Peyer's patch (tissue), 4 donors: ENCODE measurements around the gene SERPINA4. TPM values are rescaled to one million over a fixed set of nuclear protein-coding genes. Genes with fewer than 3 reads are reported as not detected.

Experiments
- DNase-seq, 3 donors: peaks; one replicate each; pipeline ENCODE4 v3.0.0-alpha.2; 2017 to 2019
- H3K27ac ChIP-seq, 4 donors: fragments of 200-600 bp; sonication (generic); one replicate each; pipeline ENCODE4 v1.5.1; 2016 to 2019
- H3K27me3 ChIP-seq, 2 donors: fragments of 200-600 bp; sonication (generic); one replicate each; pipeline ENCODE4 v1.5.1; 2019
- H3K36me3 ChIP-seq, 3 donors: fragments of 200-600 bp; sonication (generic); one replicate each; pipeline ENCODE4 v1.5.1; 2016 to 2019
- H3K4me1 ChIP-seq, 4 donors: fragments of 200-600 bp; sonication (generic); one replicate each; pipeline ENCODE4 v1.5.1; 2016 to 2019
- H3K4me3 ChIP-seq, 4 donors: fragments of 200-600 bp; sonication (generic); 1 replicate in 3 of 4; 2 replicates in 1 of 4; pipeline ENCODE4 v1.5.1; 2016 to 2019; ENCODE audit warnings: mild to moderate bottlenecking in 1 of 4
- H3K9me3 ChIP-seq, 4 donors: fragments of 200-600 bp; sonication (generic); one replicate each; pipeline ENCODE4 v1.5.1; 2016 to 2019; ENCODE audit warnings: mild to moderate bottlenecking in 1 of 4
- CTCF ChIP-seq, 6 experiments: fragments of 450-650 bp in 4 of 6; fragments of 200-600 bp in 2 of 6; sonication (generic) in 1 of 6; IDR thresholded peaks; one replicate each; pipeline ENCODE4 v1.5.1; 2017 to 2019; ENCODE audit warnings: antibody characterized with exemption in 6 of 6, mild to moderate bottlenecking in 3 of 6, moderate library complexity in 1 of 6
- POLR2A ChIP-seq, 2 donors: fragments of 450-650 bp; IDR thresholded peaks; one replicate each; pipeline ENCODE4 v1.5.1; 2017; ENCODE audit warnings: antibody characterized with exemption in 2 of 2, mild to moderate bottlenecking in 2 of 2, moderate library complexity in 2 of 2
- total RNA-seq, 4 donors: library from RNA; depleted of rRNA; stranded (reverse); fragments of >200 nt; gene quantifications; one replicate each; pipeline ENCODE4 v1.1.0, GENCODE V29; 2016

Gene SERPINA4
- total RNA-seq, 4 donors from 2014 or later: not detected

GRCh38 chr14:94584591-94585280, 23.5 kb downstream of the SERPINA4 start:
- TF ChIP-seq POLR2A (IDR thresholded peaks at IDR 0.05): no peak
- no peak for TF ChIP-seq CTCF (IDR thresholded peaks at IDR 0.05)
- H3K27me3 ChIP-seq: no peaks in the 10 kb centered on the region
- DNase-seq: no peak
- no peaks in the 10 kb centered on the region for H3K4me1 ChIP-seq
- no peak overlapping the region for H3K4me3 ChIP-seq
- H3K27ac ChIP-seq: no peak overlapping the region
- H3K36me3 ChIP-seq: no peaks in the 10 kb centered on the region
- H3K9me3 ChIP-seq: no peaks in the 10 kb centered on the region

- Histone ChIP-seq H3K4me1 (no peaks in the 10 kb centered on the region), H3K27ac (no peak overlapping the region), H3K4me3 (no peak overlapping the region), H3K9me3 (no peaks in the 10 kb centered on the region), H3K27me3 (no peaks in the 10 kb centered on the region), H3K36me3 (no peaks in the 10 kb centered on the region)
- no peak for DNase-seq
- TF ChIP-seq CTCF (IDR thresholded peaks at IDR 0.05) (no peak), POLR2A (IDR thresholded peaks at IDR 0.05) (no peak)
These were observed 25.4 kb downstream of the SERPINA4 start for GRCh38 chr14:94586635-94587034.

- TF ChIP-seq CTCF (IDR thresholded peaks at IDR 0.05) (no peak), POLR2A (IDR thresholded peaks at IDR 0.05) (no peak)
- peak in 1 of 3 donors; percentile 19 for DNase-seq
- no peaks in the 10 kb centered on the region for H3K36me3 ChIP-seq
- H3K9me3 ChIP-seq: no peaks in the 10 kb centered on the region
- no peaks in the 10 kb centered on the region for H3K4me1 ChIP-seq
- H3K27me3 ChIP-seq: no peaks in the 10 kb centered on the region
- H3K4me3 ChIP-seq: no peak overlapping the region
- no peak overlapping the region for H3K27ac ChIP-seq
These were observed 27.1 kb downstream of the SERPINA4 start for GRCh38 chr14:94588311-94588710.

- no peak overlapping the region for H3K4me3 ChIP-seq
- TF ChIP-seq POLR2A (IDR thresholded peaks at IDR 0.05): no peak
- no peak overlapping the region for H3K27ac ChIP-seq
- H3K36me3 ChIP-seq: no peaks in the 10 kb centered on the region
- H3K9me3 ChIP-seq: no peaks in the 10 kb centered on the region
- no peaks in the 10 kb centered on the region for H3K27me3 ChIP-seq
- no peak for DNase-seq
- no peaks in the 10 kb centered on the region for H3K4me1 ChIP-seq
These were observed 29.8 kb downstream of the SERPINA4 start for GRCh38 chr14:94591073-94591472.

- no peak overlapping the region for H3K27ac ChIP-seq
- no peaks in the 10 kb centered on the region for H3K36me3 ChIP-seq
- DNase-seq: no peak
- no peaks in the 10 kb centered on the region for H3K9me3 ChIP-seq
- H3K4me1 ChIP-seq: no peaks in the 10 kb centered on the region
- H3K4me3 ChIP-seq: no peak overlapping the region
- TF ChIP-seq CTCF (IDR thresholded peaks at IDR 0.05) (no peak), POLR2A (IDR thresholded peaks at IDR 0.05) (no peak)
- H3K27me3 ChIP-seq: no peaks in the 10 kb centered on the region
These were observed 30.6 kb downstream of the SERPINA4 start for GRCh38 chr14:94591871-94592270.

- DNase-seq: no peak
- Histone ChIP-seq H3K4me3 (no peak overlapping the region), H3K27me3 (no peaks in the 10 kb centered on the region), H3K4me1 (no peaks in the 10 kb centered on the region), H3K36me3 (no peaks in the 10 kb centered on the region), H3K9me3 (no peaks in the 10 kb centered on the region), H3K27ac (no peak overlapping the region)
- TF ChIP-seq POLR2A (IDR thresholded peaks at IDR 0.05) (no peak), CTCF (IDR thresholded peaks at IDR 0.05) (no peak)
These were observed 31.2 kb downstream of the SERPINA4 start for GRCh38 chr14:94592457-94592856.
